Loucy (cell line): ENCODE results near the gene BAIAP3.

Source experiments
- EZH2phosphoT487 ChIP-seq: fragments of 200-600 bp; IDR thresholded peaks from 2 replicates; pipeline ENCODE4 v1.6.1; 2018; ENCODE audit warnings: antibody characterized with exemption, mild to moderate bottlenecking, moderate library complexity, borderline replicate concordance
- TF ChIP-seq, protein P1 (sequence below): fragments of 200-600 bp; sonication (generic); conservative IDR thresholded peaks from 2 replicates; pipeline ENCODE4 v1.5.1; 2014; ENCODE audit warnings: mild to moderate bottlenecking, antibody characterized with exemption, low read length

DNA sequence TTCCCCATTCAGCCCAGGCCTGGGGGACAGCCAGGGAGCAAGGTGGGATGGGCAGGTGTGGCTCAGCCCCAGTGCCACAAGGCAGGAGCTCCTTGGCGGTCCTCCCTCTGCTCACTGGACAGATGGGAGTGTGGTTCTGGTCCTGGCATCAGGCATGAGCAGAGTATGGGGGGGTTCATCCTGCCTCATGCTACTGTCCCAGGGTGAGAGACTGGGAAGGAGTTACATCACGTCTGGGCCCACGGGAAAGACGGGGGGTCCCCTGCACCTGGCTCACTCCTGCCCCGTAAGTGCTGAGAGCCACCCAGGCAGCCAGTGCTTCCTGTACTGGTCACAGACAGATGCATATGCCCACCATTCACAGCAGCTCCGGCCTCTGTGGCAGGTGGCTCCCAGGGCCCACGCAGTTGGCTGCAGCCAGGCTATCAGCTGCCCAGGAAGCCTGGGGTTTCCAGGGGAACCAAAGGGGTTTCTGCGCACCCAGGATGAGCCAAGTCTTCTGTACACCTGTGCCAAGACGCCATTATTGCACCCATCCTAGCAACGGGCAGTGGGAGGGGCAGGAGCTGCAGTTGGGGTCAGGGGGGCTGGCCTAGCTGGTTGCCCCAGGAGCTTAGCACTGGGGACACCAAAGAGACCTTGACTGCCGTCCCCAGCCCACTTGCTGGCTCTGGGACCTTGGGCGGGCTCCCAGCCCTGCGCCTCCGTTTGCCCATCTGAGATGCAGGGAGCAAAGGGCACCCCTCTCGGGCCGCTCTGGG lies 1.9 kb downstream of the BAIAP3 start:
- TF ChIP-seq, protein P1, sequence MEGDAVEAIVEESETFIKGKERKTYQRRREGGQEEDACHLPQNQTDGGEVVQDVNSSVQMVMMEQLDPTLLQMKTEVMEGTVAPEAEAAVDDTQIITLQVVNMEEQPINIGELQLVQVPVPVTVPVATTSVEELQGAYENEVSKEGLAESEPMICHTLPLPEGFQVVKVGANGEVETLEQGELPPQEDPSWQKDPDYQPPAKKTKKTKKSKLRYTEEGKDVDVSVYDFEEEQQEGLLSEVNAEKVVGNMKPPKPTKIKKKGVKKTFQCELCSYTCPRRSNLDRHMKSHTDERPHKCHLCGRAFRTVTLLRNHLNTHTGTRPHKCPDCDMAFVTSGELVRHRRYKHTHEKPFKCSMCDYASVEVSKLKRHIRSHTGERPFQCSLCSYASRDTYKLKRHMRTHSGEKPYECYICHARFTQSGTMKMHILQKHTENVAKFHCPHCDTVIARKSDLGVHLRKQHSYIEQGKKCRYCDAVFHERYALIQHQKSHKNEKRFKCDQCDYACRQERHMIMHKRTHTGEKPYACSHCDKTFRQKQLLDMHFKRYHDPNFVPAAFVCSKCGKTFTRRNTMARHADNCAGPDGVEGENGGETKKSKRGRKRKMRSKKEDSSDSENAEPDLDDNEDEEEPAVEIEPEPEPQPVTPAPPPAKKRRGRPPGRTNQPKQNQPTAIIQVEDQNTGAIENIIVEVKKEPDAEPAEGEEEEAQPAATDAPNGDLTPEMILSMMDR: no peak
- TF ChIP-seq EZH2phosphoT487: no peak
